GM19395 (cell line): ENCODE measurements around the gene MEF2D.
A peak's percentile ranks its signal among the peaks of the same experiment; 100 is the strongest.

Experiments
- ATAC-seq: cut with Tn5 transposase; IDR thresholded peaks from one replicate; pipeline ENCODE4 v1.9.1; 2021; ENCODE audit warnings: mild to moderate bottlenecking, moderate library complexity; ENCODE audit not compliant: unreplicated experiment

The MEF2D gene

GRCh38 chr1:156471496-156472490, 28.8 kb downstream of the MEF2D start:
- no peak for ATAC-seq

- ATAC-seq = no peak
Measured at GRCh38 chr1:156470473-156470872, 30.1 kb downstream of the MEF2D start.

GRCh38 chr1:156468693-156469345, 31.8 kb downstream of the MEF2D start:
- no peak for ATAC-seq

- no peak for ATAC-seq
Measured at GRCh38 chr1:156467906-156468305, 32.7 kb downstream of the MEF2D start.

- no peak for ATAC-seq
Measured at GRCh38 chr1:156467385-156467784, 33.2 kb downstream of the MEF2D start.

- no peak for ATAC-seq
Measured at GRCh38 chr1:156465747-156466365, 34.7 kb downstream of the MEF2D start.

- ATAC-seq = no peak
Measured at GRCh38 chr1:156464825-156465452, 35.6 kb downstream of the MEF2D start.

- ATAC-seq = no peak
Measured at GRCh38 chr1:156464335-156464734, 36.2 kb downstream of the MEF2D start.

- ATAC-seq = no peak
Measured at GRCh38 chr1:156463874-156464273, 36.7 kb downstream of the MEF2D start.

GRCh38 chr1:156462954-156463795, 37.4 kb downstream of the MEF2D start:
- no peak for ATAC-seq

GRCh38 chr1:156461781-156462647, 38.6 kb downstream of the MEF2D start:
- no peak for ATAC-seq

- no peak for ATAC-seq
Measured at GRCh38 chr1:156461109-156461508, 39.5 kb downstream of the MEF2D start.

- ATAC-seq = no peak
Measured at GRCh38 chr1:156460525-156460924, 40.0 kb downstream of the MEF2D start.

GRCh38 chr1:156458181-156458503, 42.4 kb downstream of the MEF2D start:
- no peak for ATAC-seq

GRCh38 chr1:156456625-156457465, 43.7 kb downstream of the MEF2D start:
- peak; percentile 77 for ATAC-seq

- no peak for ATAC-seq
Measured at GRCh38 chr1:156455362-156455761, 45.2 kb downstream of the MEF2D start.

- no peak for ATAC-seq
Measured at GRCh38 chr1:156452907-156453306, 47.7 kb downstream of the MEF2D start.

GRCh38 chr1:156451505-156452160, 48.9 kb downstream of the MEF2D start:
- ATAC-seq = no peak
